ENCODE measurements around the gene TLE1. TPM values are rescaled to one million over a fixed set of nuclear protein-coding genes. Genes with fewer than 3 reads are reported as not detected.
A peak's percentile ranks its signal among the peaks of the same experiment; 100 is the strongest.

The TLE1 gene
- total RNA-seq, 1 experiment from 2014 or later, result 13.6 TPM

DNA sequence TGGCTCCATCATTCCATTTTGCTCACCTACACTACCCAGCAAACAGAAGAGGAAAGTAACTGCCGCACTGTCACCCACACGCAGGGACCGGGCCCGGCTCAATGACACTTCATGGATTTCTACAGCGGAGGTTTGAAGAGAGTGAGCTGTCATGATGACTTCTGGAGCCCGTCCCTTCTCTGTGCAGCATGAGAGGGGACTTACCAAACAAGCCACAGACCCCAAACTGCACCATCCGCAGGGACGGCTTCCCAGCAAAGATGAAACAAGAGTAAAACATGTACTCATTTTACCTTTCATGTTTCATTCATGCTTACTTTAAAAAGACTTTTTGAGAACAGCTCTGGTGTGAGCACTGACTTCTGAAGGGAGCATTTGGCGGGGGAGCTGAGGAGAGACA is 99.5 kb downstream of the TLE1 start:
- no peak for DNase-seq (ENCODE audit: low spot score)
- in situ Hi-C loops (cut with HindIII; ENCODE audit: low sequenced_read_pairs), result no loop called here

DNA sequence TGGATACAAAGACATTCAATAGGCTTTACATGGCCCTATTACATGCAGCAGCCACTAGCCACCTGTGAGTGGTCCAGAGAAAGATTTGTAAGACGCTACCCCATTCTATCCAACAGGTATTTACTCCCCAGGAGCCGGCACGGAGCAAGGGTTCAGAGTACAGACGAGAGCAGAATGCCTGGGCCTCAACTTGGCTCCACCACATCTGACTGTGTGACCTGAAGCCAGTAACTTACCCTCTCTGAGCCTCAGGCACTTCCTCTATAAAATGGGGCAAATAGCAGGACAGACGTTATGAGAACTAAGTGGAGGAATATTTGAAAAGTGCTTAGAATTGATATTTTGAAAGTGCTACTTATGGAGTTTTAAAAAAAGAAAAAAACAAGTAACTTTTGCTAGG is 100.0 kb downstream of the TLE1 start:
- in situ Hi-C loops (cut with HindIII; ENCODE audit: low sequenced_read_pairs), result no loop called here
- DNase-seq (ENCODE audit: low spot score), result no peak

DNA sequence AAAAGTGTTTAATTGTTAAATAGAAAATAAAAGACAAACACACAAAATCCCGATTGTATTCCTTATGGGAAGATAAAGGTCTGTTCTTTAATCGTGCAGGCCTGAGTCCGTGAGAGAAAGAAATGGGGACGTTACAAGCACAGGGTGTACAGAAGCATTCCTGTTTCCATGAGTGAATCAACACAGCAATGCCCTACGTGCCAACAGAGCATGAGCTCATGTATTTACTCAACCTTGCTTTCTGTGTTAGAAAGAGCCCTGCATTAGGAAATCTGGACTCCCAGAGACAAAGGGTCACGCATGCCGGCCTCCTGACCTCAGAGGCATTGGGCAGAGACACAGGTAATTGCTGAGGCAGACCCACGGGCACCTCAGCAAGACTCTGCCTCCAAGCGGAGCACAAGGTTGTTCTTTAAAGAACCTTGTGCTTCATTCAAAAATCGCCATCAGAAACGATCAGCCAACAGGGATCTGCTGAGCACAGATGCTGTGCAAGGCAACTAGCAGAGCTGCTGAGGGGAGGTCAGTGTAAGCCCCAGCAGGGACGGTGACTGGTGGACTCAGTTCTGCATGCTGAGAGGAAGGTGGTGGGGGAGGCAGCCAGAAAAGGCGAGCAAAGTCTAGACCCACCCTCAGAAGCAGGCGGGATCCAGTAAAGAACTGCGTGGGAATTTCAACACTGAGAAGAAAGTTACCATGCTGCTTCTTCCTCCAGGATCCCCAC is 101.0 kb downstream of the TLE1 start:
- in situ Hi-C loops (cut with HindIII; ENCODE audit: low sequenced_read_pairs), result no loop called here
- DNase-seq (ENCODE audit: low spot score), result no peak

DNA sequence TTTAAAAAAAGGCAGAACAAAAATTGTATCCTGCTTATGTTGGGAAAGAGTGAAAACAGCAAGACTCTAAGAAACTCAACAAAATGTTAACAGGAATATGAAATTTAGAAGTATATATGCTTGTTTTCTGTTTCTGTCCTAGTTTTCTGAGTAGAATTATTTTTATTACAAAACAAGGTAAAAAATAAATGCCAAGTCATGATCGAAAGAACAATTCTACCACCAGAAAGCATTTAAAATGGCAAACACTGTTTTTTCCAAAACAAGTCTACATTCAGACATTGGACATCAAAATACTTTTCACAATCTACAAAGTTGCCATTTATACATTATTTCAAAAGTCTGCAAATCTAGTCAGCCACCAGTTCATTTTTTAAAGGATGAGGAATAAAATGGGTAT is 102.6 kb downstream of the TLE1 start:
- in situ Hi-C loops (cut with HindIII; ENCODE audit: low sequenced_read_pairs), result no loop called here

DNA sequence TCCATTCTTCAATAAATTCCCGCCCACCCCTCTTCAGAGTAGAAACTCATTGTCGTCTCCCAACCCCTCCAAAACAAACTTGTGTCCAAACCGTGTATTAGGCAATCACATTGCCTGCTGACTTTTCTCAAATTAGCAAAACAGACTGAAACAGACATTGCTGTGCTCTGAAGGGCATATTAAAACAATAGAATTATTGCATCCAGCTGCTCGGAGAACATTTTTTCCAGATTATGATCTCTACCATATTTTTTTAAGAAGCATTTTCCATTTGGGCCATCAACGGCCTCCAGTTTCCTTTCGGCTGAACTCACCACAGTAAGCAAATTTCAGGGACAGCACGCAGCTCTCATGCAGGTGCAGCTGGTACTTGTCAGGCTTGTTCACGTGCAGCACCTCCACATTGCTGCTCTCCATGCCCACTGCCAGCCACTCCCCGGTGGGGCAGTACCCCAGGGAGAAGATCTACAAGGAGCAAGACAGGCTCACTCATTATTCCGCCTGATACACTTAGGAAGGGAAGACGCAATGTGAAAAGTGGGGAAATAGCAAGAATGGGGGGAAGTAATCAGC is 104.1 kb downstream of the TLE1 start:
- in situ Hi-C loops (cut with HindIII; ENCODE audit: low sequenced_read_pairs), result no loop called here
- DNase-seq (ENCODE audit: low spot score), result no peak

More for the DNA sequence above, 102.6 kb downstream of the TLE1 start:
- no peak for DNase-seq (ENCODE audit: low spot score)

DNA sequence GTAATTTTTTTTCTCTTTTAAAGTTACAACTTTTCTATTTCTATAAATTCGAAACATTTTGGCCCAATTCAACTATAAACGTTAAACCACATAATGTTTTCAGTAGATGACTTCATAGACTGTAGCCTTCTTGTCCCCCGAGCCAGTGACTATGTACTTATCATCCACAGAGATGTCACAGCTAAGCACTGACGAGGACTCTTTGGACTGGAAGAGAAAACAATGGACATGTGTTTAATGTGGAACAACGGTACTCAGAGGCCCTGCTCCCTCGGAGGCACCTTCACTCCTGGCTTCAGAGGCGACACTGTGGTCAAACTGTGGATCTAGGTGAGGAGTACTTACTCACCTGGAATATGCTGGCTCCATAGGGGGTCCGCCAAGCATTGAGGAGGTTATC is 105.2 kb downstream of the TLE1 start:
- DNase-seq (ENCODE audit: low spot score), result no peak
- in situ Hi-C loops (cut with HindIII; ENCODE audit: low sequenced_read_pairs), result no loop called here

DNA sequence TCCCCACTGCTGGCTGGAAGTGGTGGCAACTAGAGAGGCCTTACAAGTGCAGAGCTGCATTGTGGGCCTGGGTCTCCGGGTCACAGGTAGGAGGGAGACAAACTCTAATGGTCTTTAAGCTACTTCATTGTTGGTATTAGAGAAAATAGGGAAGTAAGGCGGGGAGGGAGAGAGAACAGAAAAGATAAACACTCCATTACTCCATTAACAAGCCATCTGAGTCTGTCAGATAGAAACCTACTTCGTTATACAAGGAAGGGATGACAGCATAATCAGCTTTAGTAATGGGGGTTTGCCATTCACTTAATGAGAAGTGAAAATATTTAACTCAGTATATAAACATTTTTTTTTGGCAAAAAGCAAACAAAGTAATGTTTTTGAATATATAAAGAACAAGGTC is 107.4 kb downstream of the TLE1 start:
- DNase-seq (ENCODE audit: low spot score), result no peak
- in situ Hi-C loops (cut with HindIII; ENCODE audit: low sequenced_read_pairs), result no loop called here

DNA sequence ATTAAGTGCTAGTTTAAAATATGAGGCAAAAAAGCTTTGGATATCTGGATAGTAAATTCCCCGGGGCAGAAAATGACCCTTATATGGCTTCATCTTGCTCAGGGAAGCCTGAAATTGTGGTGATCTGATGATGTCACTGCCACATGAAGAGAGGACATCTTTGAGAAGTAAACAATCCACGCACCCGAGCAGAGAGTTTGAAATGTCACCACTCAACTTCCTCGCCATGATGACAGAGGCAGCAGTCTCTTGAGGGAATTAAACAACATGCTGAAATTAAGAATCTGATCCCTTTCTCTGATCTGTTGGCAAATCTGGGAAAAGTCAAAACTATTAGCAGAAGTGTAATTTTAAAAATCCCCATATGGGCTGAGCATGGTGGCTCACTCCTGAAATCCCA is 110.0 kb downstream of the TLE1 start:
- no peak for DNase-seq (ENCODE audit: low spot score)
- in situ Hi-C loops (cut with HindIII; ENCODE audit: low sequenced_read_pairs), result no loop called here

DNA sequence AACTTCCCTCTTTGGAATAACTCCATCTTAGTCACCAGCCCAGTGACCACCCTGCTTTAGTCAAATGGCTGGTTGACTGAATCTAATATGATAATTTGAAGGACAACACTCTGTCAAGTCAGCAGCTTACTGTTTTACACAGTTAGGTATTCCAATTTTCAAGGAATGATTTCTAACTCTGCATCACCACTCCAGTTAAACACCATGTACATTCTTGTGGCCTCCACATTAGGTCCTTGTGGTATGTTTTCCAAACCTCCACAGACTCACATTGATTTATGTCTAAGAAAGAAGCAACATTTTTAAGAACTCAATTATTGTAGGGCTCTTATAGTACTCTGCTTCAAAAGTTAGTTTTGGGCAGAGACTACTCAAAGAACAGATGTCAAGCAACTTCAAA is 110.7 kb downstream of the TLE1 start:
- no peak for DNase-seq (ENCODE audit: low spot score)
- in situ Hi-C loops (cut with HindIII; ENCODE audit: low sequenced_read_pairs), result no loop called here

DNA sequence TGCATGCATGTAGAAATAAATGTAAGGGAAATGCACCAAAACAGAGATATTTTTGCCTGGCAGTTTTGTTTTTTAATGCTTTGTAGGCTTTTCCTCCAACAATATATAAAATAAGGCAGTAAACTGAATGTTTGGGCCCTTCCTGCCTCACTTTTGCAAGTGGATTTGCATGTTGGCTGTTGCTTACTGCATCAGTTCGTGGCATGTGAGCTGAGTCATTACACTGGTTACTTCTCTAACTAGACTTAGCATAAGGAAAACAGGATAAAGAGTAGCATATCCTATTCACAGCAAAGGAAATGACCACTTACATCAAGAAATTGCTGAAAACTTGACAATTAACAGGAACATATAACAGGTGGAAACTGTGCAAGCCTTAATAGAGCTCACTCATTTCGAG is 113.4 kb downstream of the TLE1 start:
- in situ Hi-C loops (cut with HindIII; ENCODE audit: low sequenced_read_pairs), result no loop called here
- no peak for DNase-seq (ENCODE audit: low spot score)

DNA sequence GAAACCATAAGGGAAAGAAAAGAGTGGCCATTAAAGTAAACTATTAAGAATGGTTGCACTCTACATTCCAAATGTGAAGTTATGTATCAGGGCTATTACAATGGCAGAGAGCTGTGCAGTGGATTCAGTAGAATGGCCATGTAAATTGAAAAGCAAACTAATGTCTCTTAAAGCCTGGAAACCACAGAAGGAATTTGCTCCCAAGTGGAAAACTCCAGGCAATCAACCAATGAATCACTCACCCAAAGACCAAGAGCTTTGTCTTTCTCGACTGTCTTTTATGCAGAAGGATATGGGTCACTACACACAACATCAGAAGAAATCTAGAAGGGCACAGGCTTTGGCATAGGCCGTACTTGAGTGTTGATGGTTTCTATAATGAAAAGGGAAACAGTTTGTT is 114.9 kb downstream of the TLE1 start:
- in situ Hi-C loops (cut with HindIII; ENCODE audit: low sequenced_read_pairs), result no loop called here
- DNase-seq (ENCODE audit: low spot score), result no peak

DNA sequence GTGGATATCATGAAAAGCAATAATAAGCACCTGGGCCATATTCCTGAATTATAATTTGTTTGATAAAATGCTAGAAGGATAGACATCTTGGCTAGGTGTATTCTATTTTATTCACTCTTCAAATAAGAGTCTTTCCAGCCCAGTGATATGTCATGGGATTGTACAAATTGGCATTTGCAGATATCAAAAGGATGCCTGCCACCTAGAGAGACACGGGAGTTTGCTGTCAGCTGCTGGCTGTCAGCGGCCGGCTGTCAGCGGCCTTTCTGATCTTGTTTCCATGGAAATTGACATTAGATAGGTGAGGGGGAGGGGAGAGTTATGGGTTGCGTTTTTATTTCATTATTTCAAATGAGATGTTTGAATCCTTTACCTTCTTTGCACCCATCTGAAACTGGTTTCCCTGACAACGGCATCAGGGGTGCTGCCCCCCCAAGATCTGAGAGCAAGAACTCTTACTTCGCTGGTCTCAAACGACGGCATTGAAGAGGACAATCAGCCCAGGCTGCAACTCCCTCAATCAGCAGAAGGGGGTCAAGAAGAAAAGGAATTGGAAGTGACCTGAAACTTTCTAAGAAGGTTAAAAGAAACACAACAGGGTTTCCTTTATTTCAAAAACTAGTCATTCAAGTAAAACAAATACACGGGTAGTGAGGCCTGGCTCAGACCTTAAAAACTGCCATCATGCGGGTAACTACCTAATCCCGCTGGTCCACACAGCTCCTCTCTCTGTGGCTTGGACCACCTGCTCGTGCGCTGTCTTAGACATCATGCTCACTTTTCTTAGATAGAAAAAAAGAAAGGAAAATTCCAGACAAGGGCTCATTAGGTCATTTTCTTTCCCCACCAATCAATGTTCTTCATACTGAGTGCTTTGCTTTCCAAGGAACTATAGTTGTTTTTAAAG is 115.7 kb downstream of the TLE1 start:
- in situ Hi-C loops (cut with HindIII; ENCODE audit: low sequenced_read_pairs), result no loop called here
- no peak for DNase-seq (ENCODE audit: low spot score)

DNA sequence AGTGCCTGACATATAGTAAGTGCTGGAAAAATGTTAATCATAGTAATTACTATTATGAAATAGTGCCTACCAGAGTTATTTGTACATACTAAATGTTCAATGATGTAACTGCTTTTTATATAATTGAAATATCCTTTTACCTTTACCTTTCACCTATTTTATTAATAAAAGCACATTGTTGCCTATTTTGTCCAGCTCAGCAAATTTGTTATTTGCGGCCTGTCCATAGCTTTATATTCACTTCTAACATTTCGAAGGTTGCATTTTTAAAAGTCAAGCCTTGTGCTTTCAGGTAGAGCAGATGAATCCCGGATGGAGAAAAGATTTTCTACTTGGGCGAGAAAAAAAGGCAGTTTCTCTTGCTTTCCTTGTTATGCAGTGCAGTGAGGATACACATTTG is 119.3 kb downstream of the TLE1 start:
- DNase-seq (ENCODE audit: low spot score), result no peak
- in situ Hi-C loops (cut with HindIII; ENCODE audit: low sequenced_read_pairs), result no loop called here

DNA sequence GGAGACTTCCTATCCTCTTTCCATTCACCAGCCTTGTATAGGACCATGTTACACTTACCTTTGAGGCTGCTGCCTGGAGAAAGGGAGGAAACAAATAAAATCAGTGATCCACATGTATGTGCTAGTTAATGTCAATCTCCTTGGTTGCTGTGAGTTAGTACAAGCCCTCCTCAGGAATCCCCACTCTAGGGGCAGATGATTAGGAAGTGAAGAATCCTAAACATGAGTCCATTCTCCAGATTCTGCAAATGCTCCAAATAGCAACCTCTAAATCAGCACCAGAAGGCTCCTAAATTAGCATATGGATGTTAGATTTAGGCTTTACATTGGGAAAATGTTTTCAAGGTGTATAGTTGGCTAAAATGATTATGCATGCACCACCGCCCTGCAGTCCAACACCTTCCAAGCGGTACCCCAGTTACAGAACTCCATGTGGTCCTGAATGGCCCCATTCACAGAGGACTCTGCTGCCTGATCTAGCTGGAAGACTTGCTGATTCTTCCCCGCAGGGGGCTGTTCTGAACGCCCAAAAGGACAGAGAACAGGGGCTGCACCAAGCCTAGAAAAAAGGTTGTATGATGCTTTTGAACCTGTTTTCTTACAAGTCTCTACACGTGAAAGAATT is 123.2 kb downstream of the TLE1 start:
- no peak for DNase-seq (ENCODE audit: low spot score)
- in situ Hi-C loops (cut with HindIII; ENCODE audit: low sequenced_read_pairs), result no loop called here

DNA sequence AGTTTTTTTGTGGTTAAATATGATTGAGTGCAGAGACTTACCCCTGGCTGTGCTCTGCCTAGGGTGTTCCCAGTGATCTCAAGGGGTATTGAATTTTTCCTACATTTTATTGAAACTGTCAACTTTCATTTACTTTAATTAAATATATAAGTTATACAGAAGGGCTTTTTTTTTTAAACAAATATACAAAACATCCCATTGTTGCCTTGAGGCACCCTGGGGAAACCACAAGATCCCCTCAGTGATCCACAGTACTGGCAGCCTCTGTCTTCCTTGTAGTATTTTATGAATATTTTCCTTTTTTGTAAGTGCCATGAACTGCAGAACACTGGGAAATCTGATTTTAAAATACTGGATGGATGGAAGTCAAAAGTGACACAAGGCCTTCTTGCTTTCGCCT is 123.7 kb downstream of the TLE1 start:
- DNase-seq (ENCODE audit: low spot score), result no peak
- in situ Hi-C loops (cut with HindIII; ENCODE audit: low sequenced_read_pairs), result no loop called here

DNA sequence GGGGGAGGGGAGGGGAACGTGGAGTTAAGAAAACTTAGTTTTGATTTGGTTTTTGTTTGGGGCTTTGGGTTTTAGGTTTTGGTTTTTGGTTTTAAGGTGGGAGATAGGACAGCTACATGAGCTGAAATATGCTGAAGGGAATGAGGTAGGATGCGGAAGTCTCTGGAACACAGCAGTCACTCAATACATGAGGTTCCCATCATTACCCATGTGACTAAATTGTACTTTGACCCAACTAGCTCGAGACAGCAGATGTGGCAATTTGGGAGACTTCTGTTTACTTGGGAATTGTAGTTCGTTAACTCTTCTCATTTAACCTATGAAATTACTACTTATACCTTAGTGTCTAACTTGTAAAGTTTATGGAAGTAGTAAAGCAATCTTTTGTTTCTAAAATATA is 124.2 kb downstream of the TLE1 start:
- in situ Hi-C loops (cut with HindIII; ENCODE audit: low sequenced_read_pairs), result no loop called here
- DNase-seq (ENCODE audit: low spot score), result no peak

DNA sequence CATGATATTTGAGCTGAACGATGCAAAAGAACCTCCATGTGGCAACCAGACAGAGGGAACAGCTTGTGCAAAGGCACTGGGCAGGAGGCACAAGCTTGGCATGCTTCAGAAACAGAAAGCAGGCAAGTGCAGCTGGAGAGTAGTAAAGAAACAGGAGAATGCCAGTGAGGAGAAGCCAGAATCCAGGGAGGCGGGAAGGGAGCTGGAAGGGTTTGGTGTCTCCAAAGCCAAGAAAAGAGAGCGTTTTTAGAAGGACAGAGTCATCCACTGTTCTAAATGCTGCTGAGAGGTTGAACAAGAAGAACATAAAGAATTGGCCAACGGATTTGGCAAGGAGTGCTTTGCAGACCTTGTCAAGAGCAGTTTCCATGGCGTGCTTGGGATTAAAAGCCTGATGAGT is 124.7 kb downstream of the TLE1 start:
- DNase-seq (ENCODE audit: low spot score), result peak; percentile 7
- in situ Hi-C loops (cut with HindIII; ENCODE audit: low sequenced_read_pairs), result no loop called here

DNA sequence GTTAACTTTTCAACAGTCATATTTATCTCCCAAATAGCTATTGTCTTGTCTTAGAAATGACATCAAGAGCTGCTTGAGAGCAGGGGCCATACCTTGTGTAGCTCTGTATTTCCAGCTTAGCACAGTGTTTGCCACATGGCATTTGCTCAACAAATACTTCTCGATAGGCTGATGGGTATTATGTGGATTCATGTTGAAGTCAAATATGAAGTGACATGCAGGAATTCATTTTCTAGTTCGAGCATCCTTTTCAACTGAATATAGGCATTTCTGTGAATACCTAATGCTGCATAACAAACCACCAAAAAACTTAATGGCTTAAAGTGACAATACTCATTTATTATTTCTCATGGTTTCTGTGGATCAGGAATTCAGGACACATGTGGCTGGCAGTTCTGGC is 125.6 kb downstream of the TLE1 start:
- DNase-seq (ENCODE audit: low spot score), result no peak

DNA sequence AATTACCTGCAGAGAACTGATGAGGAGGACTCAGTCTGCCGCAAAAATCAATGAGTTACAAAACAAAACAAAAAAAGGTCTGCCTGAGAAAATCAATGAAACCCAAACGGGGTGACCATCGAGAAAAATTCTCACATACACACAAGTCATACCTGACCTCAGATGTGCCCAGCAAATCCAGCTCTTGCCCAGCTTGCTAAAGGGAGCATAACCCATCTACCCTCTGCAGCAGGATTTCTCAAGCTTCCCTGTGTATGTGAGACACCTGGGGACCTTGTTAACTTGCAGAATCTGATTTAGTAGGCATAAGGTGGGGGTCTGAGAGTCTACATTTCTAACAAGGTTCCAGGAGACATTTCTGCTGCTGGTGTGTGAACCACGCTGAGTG is 126.3 kb downstream of the TLE1 start:
- in situ Hi-C loops (cut with HindIII; ENCODE audit: low sequenced_read_pairs), result no loop called here
- DNase-seq (ENCODE audit: low spot score), result no peak

More for the DNA sequence above, 125.6 kb downstream of the TLE1 start:
- in situ Hi-C loops (cut with HindIII; ENCODE audit: low sequenced_read_pairs), result no loop called here

All from G401 (cell line).